Measurements from ENCODE around the gene SLC5A12.

- TF ChIP-seq POLR2A (IDR thresholded peaks at IDR 0.05; ENCODE audit: low read depth) (no peak), CTCF (IDR thresholded peaks at IDR 0.05) (no peak), EP300 (IDR thresholded peaks at IDR 0.05) (no peak)
These were observed 98.7 kb downstream of the SLC5A12 start for GRCh38 chr11:26623076-26623659.

All from esophagus muscularis mucosa (tissue), 4 donors.